HG03066 (cell line): ENCODE data around the gene MAP3K4.

Experiments
- ATAC-seq: cut with Tn5 transposase; IDR thresholded peaks from one replicate; pipeline ENCODE4 v1.9.1; 2021; ENCODE audit warnings: low read depth; ENCODE audit not compliant: unreplicated experiment

MAP3K4 gene

DNA sequence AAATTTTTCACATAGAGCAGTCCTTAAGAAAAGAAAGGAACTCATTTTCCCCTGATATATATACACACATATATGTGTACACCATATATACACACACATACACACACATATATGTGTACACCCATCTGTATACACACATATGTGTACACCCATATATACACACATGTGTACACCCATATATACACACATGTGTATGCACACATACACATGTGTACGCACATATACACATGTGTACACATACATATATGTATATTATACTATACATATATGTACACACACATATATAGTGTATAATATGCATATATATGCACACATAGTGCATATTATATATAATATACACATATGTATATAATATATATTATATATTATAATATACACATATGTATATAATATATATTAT is 9.1 kb downstream of the MAP3K4 start:
- no peak for ATAC-seq

DNA sequence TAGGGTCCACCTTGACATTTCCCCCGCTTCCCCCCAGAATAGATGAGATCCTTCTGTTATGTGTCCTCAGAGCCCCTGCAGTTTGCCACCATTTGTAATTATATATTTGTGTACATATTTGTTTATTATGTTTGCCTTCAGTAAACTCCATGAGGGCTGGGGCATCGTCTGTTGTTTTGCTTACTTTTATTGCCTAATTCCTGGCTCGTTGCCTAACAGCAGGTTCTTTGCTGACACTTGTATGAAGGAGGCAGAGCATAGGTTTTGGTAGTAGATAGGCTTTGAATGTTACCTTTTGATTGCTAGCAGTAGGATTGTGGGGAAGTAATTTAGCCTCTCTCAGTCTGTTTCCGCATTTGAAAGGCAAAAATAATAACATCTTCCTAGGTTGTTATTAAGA is 9.9 kb downstream of the MAP3K4 start:
- no peak for ATAC-seq

DNA sequence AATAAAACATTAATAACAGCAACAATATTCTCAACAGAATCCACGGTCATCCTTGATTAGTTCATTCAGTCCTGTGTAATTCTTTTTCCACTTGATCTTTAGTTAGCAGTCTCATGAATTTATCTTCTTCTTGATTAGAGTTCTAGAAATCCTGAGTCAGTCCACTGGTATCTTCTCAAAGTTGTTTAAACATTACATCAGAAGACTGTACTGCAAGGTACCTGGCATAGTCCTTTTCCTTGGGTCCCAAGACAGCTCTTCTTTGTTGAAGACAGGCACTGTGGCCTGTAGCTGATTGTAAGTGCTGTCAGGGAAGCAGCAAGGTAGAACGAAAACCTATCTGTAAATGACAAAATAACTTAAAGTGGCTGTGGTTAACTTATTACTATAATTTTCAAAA is 11.8 kb downstream of the MAP3K4 start:
- ATAC-seq: no peak

DNA sequence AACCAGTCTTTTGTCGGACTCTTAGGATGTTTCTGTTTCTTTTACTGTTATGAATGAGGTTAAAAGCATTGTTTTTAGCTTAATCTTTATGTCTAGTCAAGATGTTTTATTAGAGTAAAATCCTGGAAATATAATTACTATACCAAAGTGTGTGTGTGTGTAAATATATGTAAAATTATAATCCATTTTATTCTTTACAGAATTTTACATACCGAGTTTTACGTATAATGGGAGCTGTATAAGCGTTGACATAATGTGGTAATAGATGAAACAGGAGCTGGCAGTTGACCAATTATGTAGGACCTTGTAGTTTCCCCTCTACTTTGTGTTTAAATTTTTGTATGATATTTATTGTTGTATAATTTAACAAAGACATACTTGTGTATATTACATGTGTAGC is 16.7 kb downstream of the MAP3K4 start:
- ATAC-seq: no peak

DNA sequence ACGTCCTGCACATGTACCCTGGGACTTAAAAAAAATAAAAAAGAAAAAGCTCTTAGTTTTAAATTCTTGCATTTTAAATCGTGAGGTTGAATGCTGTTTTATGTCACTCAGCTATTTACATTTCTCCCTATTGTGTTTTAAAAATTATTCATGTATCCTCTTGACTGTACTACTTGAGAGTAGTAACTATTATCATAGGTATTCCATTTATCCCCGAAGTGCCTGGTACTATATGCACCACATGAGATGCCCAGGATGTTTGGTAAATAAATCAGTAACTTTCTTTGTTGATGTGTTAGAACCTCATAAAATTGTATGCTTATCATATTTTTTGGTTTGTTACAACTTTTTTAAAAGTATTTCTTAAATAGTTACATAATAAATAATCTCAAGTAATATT is 18.4 kb downstream of the MAP3K4 start:
- no peak for ATAC-seq

DNA sequence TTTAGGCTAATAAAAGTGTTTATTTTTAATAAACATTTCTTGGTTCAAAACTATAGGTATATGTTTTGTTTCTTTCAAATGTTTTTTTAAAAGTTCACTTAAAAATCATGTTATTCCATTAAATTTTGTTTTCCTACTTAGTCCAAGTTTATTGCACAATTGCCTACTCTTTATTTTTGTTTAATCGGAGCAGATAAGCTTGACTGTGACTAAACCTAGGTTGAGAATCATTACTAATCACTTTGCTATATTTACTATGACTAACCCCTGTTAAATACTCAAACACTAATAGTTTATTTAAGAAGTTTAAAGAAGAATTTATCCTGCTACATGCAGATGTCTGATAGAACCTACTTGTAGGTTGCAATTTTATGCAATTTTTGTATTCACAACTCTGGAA is 18.8 kb downstream of the MAP3K4 start:
- no peak for ATAC-seq

DNA sequence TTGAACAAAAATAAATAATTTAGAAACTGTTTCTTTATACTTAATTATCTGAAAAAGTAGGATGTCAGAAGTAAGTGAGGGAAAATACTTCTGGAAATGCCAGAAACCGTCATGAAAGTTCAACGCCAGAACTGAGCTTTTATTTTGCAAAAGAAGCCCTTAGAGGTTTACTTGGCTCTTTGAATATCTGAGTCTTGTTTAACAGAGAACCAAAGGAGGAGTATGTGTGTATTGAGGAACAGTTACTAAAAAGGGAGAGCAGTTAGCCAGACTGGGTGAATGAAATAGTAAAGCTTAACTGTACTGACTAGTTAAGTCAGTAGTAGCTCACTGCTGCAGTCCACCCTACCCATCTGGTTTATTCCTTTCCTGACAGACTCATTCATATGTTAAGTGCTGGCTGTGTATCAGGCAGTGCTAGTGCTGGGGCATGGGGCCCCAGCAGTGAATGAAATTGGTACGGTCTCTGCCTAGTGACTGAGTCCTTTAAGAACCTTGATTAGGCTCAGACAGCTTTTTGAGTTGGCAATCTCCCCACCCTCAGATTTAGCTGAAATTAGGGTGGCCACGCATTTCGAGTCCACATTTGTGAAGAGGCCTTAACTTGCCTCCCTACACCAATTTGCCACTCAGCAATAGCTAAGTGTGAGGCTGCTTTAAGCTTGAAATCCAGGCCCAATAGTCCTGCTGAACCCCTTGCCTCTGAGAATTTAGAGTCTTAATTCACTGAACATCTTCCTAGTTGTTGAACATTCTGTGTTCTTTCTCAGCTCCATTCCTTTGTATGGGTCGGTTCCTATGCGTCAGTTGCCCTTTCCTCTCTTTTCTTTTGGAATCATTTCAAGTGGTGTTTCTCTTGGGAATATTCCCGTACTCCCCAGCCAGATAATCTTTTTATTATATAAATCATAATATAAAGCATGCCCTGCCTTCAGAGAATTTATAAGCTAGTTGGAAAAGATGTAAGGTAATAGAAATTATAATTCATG is 20.2 kb downstream of the MAP3K4 start:
- no peak for ATAC-seq

DNA sequence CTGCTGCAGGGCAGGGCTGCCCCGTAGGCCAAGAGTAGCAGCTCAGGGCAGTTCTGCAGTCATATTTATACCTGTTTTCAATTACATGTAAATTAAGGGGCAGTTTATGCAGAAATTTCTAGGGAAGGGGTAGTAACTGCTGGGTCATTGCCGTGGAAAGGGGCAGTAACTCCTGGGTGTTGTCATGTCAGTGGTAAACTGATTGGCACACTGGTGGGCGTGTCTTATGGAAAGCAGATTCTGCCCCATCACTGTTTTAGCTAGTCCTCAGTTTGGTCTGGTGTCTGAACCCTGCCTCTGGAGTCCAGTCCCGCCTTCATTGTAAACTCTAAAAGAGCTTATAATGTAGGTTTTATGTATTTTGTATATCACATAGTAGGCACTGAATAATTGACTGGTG is 22.1 kb downstream of the MAP3K4 start:
- no peak for ATAC-seq

DNA sequence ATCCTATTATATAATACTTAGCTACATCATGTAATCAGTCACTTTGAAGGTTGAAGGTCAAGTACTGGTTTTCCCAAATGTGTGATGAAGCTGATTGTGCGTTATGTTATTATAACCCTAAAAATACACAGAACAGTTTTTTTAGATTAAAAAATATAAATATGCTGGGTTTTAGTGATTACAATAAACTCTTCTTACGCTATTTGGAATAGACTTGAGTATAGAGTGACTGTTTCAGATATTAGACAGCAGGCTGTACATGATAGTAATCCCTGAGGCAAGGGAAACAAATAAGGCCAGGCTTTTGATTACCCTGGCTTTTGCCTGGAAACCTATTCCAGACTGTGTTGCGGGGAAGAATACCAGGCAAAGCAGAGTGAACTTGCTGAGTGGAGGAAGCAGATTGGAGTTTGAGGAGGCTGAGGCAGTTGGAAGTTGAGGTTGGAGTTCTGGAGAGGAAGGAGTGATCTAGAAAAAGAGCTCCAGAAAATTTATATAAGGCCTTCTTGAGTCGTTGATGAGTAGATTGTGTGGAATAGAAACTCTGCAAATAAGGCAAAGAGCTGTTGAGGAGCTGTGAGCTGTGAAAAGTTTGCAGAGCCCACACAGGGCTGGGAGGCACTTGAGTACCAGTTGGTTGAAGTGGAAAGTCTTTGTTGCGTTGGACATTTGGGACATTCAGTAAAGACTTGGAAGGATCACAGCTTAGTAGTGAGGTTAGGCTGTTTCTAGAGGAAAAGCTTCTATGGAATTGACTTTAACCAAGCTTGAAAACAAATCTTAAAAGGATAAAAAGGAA is 26.4 kb downstream of the MAP3K4 start:
- ATAC-seq: no peak

DNA sequence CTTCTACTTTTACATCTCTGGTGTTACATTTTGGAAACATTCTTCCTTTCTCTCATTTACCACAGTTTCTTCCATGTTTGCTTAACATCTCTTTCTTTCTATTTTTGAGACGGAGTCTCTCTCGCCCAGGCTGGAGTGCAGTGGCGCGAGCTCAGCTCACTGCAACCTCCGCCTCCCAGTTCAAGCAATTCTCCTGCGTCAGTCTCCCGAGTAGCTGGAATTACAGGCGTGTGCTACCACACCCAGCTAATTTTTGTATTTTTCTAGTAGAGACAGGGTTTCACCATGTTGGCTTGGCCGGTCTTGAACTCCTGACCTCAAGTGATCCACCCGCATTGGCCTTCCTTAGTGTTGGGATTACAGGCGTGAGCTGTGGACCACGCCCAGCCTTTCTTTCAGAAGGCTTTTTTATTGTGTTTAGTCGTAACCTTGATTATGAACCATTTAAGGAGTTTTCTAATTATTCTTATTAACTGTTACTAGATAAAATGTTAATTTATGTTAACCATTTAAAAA is 27.8 kb downstream of the MAP3K4 start:
- no peak for ATAC-seq

DNA sequence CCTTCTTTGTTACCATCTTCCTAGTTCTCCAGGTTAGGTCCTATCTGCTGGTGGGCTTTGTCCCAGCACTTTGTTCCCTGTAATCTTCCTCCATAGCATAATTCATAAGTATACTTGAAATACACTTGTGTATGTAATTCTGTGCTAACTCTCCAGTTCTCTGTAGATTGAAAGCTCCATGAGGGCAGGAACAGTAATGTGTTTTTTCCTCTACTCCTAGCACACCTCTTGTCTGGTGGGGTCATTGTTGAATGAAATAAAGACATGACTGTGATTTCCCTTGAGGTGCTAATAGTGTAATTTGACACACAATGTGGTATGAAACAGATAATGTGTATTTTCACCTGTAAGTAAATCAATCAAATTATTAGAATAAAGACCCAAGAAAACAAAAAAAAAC is 30.0 kb downstream of the MAP3K4 start:
- ATAC-seq: no peak

DNA sequence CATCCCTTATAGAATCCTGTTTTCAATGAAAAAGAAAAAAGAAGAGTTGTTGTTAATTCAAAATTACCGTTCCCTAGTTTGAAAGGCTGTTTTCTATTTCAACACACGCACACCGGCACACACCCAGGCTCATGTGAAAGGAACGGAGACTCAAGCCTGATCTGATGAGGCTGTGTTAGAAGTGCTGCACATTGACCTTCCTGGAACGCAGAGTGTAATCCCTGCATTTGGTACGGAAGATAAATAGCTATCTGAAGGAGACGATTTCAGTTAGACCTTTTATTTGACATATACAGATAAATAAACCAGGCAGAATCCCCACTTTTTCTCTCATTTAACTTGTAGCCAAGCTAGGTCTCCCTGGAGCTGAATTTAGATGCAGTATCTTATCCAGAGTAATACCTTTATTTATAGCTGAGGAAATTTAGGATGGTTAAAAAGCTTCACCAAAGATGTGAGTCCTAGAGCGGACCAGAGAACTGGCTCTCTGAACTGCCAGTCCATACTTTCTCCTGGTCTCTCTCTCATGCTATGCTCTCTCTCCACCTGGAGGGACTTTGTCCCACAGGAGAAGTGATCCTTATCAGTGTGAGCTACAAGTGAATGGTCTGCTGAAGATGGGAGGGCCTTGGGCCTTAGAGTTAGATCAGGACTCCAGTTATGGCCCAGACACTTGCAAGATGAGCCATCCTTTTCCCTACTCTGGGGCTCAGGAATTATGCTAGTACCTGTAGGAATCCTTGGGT is 30.6 kb downstream of the MAP3K4 start:
- no peak for ATAC-seq

DNA sequence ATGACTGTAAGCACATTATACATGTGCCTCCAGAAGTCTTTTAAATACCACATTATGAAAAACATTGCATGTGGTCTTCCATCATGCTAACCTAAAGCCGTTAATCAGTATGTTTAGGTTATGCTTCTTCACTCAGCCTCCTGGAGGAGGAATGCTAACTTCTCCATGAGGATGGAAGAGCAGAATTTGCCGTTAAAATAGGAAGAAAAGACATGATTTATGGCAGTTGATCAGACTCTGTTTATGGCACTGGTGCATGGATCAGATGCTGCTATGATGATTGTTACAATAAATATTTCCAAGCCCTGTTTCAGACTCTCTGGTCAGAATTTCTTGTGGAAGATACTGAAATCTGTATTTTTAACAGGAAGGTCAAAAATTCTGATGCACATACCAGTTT is 31.7 kb downstream of the MAP3K4 start:
- ATAC-seq: no peak

DNA sequence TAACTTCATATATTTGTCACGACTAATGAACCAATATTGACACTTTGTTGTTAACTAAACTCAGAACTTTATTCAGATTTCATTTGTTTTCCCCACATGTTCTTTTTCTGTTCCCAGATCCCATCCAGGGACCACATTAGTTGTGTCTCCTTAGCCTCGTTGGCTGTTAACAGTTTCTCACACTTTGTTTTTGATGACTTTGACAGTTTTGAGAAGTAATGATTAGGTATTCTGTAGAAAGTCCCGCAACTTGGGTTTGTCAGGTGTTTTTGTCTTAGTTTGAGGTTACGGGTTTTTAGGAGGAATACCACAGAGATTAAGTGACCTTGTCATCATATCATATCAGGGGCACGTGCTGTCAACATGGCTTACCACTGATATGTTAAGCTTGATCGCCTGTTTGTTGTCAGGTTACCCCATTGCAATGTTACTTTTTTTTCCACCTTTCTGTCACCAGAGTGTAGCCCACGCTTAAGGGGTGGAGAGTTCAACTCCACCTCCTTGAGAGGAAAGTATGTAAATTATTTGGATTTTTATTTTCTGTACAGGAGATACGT is 32.9 kb downstream of the MAP3K4 start:
- no peak for ATAC-seq

DNA sequence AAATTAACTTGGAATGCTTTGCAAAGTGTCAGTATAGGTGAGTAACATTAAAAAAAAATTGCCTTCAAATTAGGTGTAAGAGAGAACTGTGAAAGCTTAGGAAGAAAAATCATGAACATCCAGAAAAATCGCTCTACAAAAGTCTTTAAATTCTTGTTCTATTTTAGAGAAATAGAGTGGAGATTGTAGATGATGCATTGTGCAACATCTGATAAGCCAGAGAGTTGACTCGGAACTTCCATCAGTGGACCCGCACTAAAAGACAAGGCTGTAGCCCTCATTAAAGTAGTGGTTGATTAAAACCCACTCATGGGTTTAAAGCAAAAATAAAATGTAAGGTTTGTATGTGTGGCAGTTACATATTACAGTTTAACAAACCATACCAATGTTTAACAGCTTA is 35.8 kb downstream of the MAP3K4 start:
- ATAC-seq: no peak

DNA sequence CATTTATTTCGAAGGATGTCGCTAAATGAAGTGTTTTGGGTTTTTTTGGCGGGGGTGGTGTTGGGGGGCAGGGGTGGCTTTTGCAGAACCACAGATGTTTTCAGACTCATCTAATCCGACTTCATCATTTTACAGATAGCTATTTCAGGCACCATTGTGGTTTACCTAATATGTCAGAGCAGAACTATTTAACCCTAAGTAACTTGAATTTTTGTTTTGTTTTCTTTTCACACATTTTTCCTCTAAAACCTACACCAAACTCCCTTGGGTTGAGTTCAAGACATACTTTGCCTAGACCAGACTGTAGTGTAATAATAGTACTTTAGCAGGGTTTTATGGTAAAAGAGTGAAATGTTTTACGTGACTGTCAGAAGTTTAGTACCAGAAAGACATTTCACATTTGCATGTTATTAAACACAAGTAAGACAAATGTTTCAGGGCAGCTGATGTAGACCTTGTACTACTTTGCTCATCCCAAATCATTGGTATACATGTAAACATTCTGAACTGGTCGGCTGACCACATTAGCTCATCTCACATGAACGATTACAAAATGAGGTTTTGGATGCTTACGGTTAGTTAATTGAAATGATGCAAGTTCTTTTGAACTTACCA is 37.7 kb downstream of the MAP3K4 start:
- ATAC-seq: peak; percentile 79

DNA sequence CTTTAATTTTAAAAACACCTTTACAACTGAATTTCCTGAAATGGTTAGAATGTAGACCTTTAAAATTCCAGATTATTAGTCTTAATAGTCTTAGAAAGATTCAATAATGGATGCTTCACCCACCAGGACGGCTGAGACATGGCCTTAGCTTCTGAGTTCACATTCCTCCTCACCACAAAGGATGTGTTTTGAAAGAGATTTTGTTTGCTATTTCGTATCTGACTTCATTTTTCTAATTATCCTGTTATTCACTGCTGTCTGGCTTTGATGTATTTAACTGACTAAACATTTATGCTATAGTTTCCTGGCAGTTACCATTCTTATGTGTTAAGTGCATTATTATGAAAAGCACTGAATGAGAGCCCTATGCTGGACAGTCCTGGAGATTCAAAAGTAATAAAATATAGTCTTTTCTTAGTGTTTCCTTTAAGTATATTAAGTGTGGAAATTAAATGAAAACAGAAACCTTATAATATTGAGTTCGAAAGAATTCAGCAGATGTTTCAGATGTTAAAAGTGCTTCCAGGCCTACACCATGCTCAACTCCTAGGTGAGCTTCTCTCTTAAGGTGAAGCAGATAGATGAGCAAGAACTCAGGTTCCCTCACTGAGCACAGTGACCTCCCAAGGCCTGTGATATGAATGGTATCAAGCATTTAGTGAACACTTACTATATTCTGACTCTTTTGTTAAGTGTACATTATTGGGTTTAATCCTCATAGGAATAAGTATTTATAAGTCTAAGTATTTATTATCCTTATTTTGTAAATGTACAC is 40.3 kb downstream of the MAP3K4 start:
- no peak for ATAC-seq

DNA sequence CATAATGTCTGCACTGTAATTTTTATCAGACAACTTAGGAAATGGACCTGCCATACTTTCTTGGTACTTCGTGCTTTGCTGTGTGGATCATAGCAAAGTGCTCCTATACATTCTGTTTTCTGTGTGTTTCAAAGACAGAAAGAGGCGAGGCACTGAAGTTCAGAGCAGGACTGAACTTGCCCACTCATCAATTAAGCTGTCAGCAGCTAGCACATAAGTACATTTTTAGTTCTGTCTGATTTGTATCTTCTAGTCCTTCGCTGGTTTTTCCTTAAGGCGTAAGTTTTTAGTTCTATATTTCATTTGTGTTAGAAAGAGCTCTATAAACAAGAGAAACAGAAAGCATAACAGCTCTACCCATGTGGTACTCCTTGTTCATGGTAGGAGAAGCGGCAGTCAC is 42.1 kb downstream of the MAP3K4 start:
- ATAC-seq: no peak
